Measurements from ENCODE around the gene SERPING1. TPM values are rescaled to one million over a fixed set of nuclear protein-coding genes. Genes with fewer than 3 reads are reported as not detected.

Gene SERPING1
- total and polyA plus RNA-seq, 2 of the 13 experiments (the other 11 are each of a cell fraction or from before 2014, with no cell fraction given) = 2.0 to 10.4 TPM

- TF ChIP-seq IRF2 (CRISPR knock-in tag; IDR thresholded peaks at IDR 0.05) (no peak), MATR3 (CRISPR knock-in tag; IDR thresholded peaks at IDR 0.05) (no peak), JUNB (CRISPR knock-in tag; IDR thresholded peaks at IDR 0.05; ENCODE audit: borderline replicate concordance) (no peak), ZBTB3 (CRISPR knock-in tag; IDR thresholded peaks at IDR 0.05; ENCODE audit: borderline replicate concordance, low read depth) (no peak), BCL6 (CRISPR knock-in tag; IDR thresholded peaks at IDR 0.05) (peak; percentile 37; the same call in 1 of the 2 replicates), DNMT1 (CRISPR knock-in tag; IDR thresholded peaks at IDR 0.05) (no peak), SRSF4 (IDR thresholded peaks at IDR 0.05; ENCODE audit: low read depth, low read length, poor library complexity, severe bottlenecking) (no peak), CBX5 (CRISPR knock-in tag; IDR thresholded peaks at IDR 0.05; ENCODE audit: borderline replicate concordance) (no peak), ZC3H13 (CRISPR knock-in tag; IDR thresholded peaks at IDR 0.05) (no peak), CEBPB (IDR thresholded peaks at IDR 0.05; ENCODE audit: borderline replicate concordance, low read depth, low read length) (no peak), NFYC (CRISPR knock-in tag; IDR thresholded peaks at IDR 0.05) (no peak), PAF1 (CRISPR knock-in tag; IDR thresholded peaks at IDR 0.05) (no peak), GATAD2A (CRISPR knock-in tag; IDR thresholded peaks at IDR 0.05) (0 out of 2 replicates have a peak, but pooled peaks have one; percentile 11), GMEB1 (CRISPR knock-in tag; IDR thresholded peaks at IDR 0.05; ENCODE audit: borderline replicate concordance) (no peak), ZNF121 (CRISPR knock-in tag; IDR thresholded peaks at IDR 0.05) (peak; percentile 81)
- TF ChIP-seq, protein P1, sequence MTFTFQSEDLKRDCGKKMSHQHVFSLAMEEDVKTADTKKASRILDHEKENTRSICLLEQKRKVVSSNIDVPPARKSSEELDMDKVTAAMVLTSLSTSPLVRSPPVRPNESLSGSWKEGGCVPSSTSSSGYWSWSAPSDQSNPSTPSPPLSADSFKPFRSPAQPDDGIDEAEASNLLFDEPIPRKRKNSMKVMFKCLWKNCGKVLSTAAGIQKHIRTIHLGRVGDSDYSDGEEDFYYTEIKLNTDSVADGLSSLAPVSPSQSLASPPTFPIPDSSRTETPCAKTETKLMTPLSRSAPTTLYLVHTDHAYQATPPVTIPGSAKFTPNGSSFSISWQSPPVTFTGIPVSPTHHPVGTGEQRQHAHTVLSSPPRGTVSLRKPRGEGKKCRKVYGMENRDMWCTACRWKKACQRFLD (CRISPR knock-in tag; IDR thresholded peaks at IDR 0.05; ENCODE audit: borderline replicate concordance) = no peak
- TF ChIP-seq, protein P2, sequence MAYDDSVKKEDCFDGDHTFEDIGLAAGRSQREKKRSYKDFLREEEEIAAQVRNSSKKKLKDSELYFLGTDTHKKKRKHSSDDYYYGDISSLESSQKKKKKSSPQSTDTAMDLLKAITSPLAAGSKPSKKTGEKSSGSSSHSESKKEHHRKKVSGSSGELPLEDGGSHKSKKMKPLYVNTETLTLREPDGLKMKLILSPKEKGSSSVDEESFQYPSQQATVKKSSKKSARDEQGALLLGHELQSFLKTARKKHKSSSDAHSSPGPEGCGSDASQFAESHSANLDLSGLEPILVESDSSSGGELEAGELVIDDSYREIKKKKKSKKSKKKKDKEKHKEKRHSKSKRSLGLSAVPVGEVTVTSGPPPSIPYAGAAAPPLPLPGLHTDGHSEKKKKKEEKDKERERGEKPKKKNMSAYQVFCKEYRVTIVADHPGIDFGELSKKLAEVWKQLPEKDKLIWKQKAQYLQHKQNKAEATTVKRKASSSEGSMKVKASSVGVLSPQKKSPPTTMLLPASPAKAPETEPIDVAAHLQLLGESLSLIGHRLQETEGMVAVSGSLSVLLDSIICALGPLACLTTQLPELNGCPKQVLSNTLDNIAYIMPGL (CRISPR knock-in tag; IDR thresholded peaks at IDR 0.05; ENCODE audit: borderline replicate concordance in 1 of 2, low read depth in 1 of 2) = no peak
Observed at GRCh38 chr11:57596266-57596885, 1.1 kb upstream of the SERPING1 start (continued).
